K562 (cell line): ENCODE measurements around the gene PTBP3. TPM values are rescaled to one million over a fixed set of nuclear protein-coding genes. Genes with fewer than 3 reads are reported as not detected.
"Not testable (repeated sequence)": the region's sequence is repeated elsewhere in the genome, so short reads cannot be mapped to it uniquely, and the experiment has no call there.

Experiments used
- ATAC-seq: fragments of 200-7000 bp; cut with Tn5 transposase; 3 replicates; pipeline ENCODE4 v1.9.1; 2020; ENCODE audit warnings: moderate library complexity
- BruUV-seq: library from RNA; stranded (reverse); fragments of 400-500 nt; replicated peaks from 2 replicates; lab custom pipeline; 2021; lab: Mats Ljungman, UMichigan
- CTCF ChIA-PET: fragments of 300-600 bp; formaldehyde crosslinking; extraction: SDS; loops from one replicate; lab custom pipeline; 2021; ENCODE audit warnings: low intra/inter-chr PET ratio; lab: Yijun Ruan, JAX
- POLR2A ChIA-PET: fragments of 300-600, 350-650 bp; sonication (Branson Sonifier 250); formaldehyde crosslinking; extraction: SDS; loops from one replicate; lab custom pipeline; 2021; ENCODE audit warnings: antibody characterized with exemption, inconsistent platforms; lab: Yijun Ruan, JAX
- DNase-seq, 4 experiments: peaks; one replicate each; pipeline versions ENCODE4 v3.0.0 to v3.0.0-alpha.2; 2011 to 2018; ENCODE audit warnings: low spot score in 3 of 4, mixed read lengths in 3 of 4; ENCODE audit errors: extremely low read depth in 1 of 4
- FAIRE-seq: peaks from 2 replicates; lab custom pipeline; 2011; peaks lifted over from hg19 to GRCh38; lab: Jason Lieb, UNC
- H2AFZ ChIP-seq: 2 replicates; pipeline ENCODE4 v1.6.0; 2011; ENCODE audit warnings: low read depth, low read length, control low read depth, inconsistent platforms
- H3K27ac ChIP-seq: fragments of 200-600 bp; 3 replicates; pipeline ENCODE4 v1.8.0; 2011; ENCODE audit warnings: low read depth, mild to moderate bottlenecking, control low read depth, inconsistent platforms, low read length, moderate library complexity, mixed read lengths; ENCODE audit errors: extremely low read depth
- H3K27me3 ChIP-seq, 2 experiments: fragments of 300-600 bp in 1 of 2; 2 replicates in 1 of 2; 3 replicates in 1 of 2; pipeline versions ENCODE4 v1.6.0 to v1.8.0; 2011; ENCODE audit warnings: inconsistent platforms in 2 of 2, low read length in 2 of 2, mild to moderate bottlenecking in 1 of 2, mixed read lengths in 1 of 2, moderate library complexity in 1 of 2; ENCODE audit not compliant: control insufficient read depth in 2 of 2, insufficient read depth in 2 of 2
- H3K36me3 ChIP-seq: fragments of 300-600 bp; 3 replicates; pipeline ENCODE4 v1.8.0; 2011; ENCODE audit warnings: mild to moderate bottlenecking, low read length, inconsistent platforms; ENCODE audit not compliant: control insufficient read depth, insufficient read depth
- H3K4me1 ChIP-seq, 2 experiments: fragments of 200-600 bp in 1 of 2; replicated peaks in 1 of 2; 2 replicates in 1 of 2; 3 replicates in 1 of 2; pipeline versions ENCODE4 v1.5.1 to v1.8.0; 2011; ENCODE audit warnings: inconsistent platforms in 2 of 2, low read length in 2 of 2, mild to moderate bottlenecking in 1 of 2, mixed read lengths in 1 of 2, moderate library complexity in 1 of 2; ENCODE audit not compliant: control insufficient read depth in 2 of 2, insufficient read depth in 2 of 2
- H3K4me2 ChIP-seq: 2 replicates; pipeline ENCODE4 v1.6.1; 2011; ENCODE audit warnings: low read length, control low read depth, inconsistent platforms, mixed read lengths; ENCODE audit not compliant: insufficient read depth
- H3K4me3 ChIP-seq: fragments of 200-600 bp; sonication (generic), shearing (Covaris generic); 2 replicates; pipeline ENCODE4 v1.5.1; 2016; ENCODE audit warnings: control low read depth, inconsistent platforms
- H3K79me2 ChIP-seq: fragments of 200-600 bp; 3 replicates; pipeline ENCODE4 v1.8.0; 2011; ENCODE audit warnings: low read length, inconsistent platforms; ENCODE audit not compliant: control insufficient read depth, insufficient read depth
- H3K9ac ChIP-seq, 2 experiments: 2 replicates each; pipeline versions ENCODE4 v1.6.0 to v1.6.1; 2011; ENCODE audit warnings: low read depth in 2 of 2, low read length in 2 of 2, control low read depth in 1 of 2, inconsistent platforms in 1 of 2, mild to moderate bottlenecking in 1 of 2, mixed read lengths in 1 of 2; ENCODE audit not compliant: insufficient read depth in 1 of 2
- H3K9me1 ChIP-seq: one replicate; pipeline ENCODE4 v1.6.0; 2011; ENCODE audit warnings: inconsistent platforms, mild to moderate bottlenecking, low read length, moderate library complexity; ENCODE audit not compliant: control insufficient read depth, insufficient read depth
- H3K9me3 ChIP-seq: replicated peaks from 2 replicates; pipeline ENCODE4 v1.5.1; 2011; ENCODE audit warnings: low read depth, low read length, inconsistent platforms; ENCODE audit not compliant: control insufficient read depth, insufficient read depth
- H4K20me1 ChIP-seq: replicated peaks from 2 replicates; pipeline ENCODE4 v1.6.1; 2011; ENCODE audit warnings: low read length, inconsistent platforms, mixed read lengths; ENCODE audit not compliant: control insufficient read depth, insufficient read depth
- WGBS: fragments of 100-300 bp; shearing (Covaris generic); methylation state at CpG from one replicate; pipeline ENCODE4 v1.1.6; 2016; ENCODE audit warnings: low coverage, mixed read lengths; ENCODE audit not compliant: insufficient coverage; ENCODE audit errors: missing lambda C conversion rate; 5-methylcytosine and 5-hydroxymethylcytosine counted together
- in situ Hi-C: fragments of 300-500 bp; cut with MboI; formaldehyde crosslinking; loops from 4 replicates; pipeline ENCODE4 v1.15.0; 2018; ENCODE audit warnings: inconsistent platforms, mixed read lengths
- intact Hi-C: fragments of 100-400 bp; cut with micrococcal nuclease; formaldehyde crosslinking; loops from 2 replicates; pipeline ENCODE4 v1.14.2; 2022
- polyA plus RNA-seq, 8 experiments: library from polyadenylated mRNA; depleted of rRNA in 4 of 8; stranded (reverse) in 5 of 8; unstranded in 3 of 8; fragments of >200 nt; fragmentation: Nextera tagmentation in 2 of 8; fragmentation: Illumina TruSeq in 1 of 8; extraction: Ambion mirVana in 2 of 8; extraction: Trizol in 1 of 8; gene quantifications; 2 replicates each; pipeline versions ENCODE4 v1.2.1 to v1.2.3, GENCODE V29; 2011 to 2014; ENCODE audit warnings: inconsistent platforms in 1 of 8, missing spikeins in 1 of 8
- total RNA-seq, 7 experiments: library from RNA; depleted of rRNA in 6 of 7; stranded (reverse); fragments of >200 nt in 6 of 7; fragmentation: Illumina TruSeq in 2 of 7; extraction: Trizol in 2 of 7; gene quantifications; 2 replicates each; pipeline versions ENCODE4 v1.2.1 to v1.2.3, GENCODE V29; 2011 to 2021; ENCODE audit warnings: low replicate concordance in 1 of 7
- TF ChIP-seq, protein P1 (sequence below), 2 experiments: fragments of 450-650 bp; IDR thresholded peaks; 2 replicates each; pipeline ENCODE4 v1.6.1; 2018; ENCODE audit warnings: mild to moderate bottlenecking in 2 of 2, low read depth in 1 of 2; ENCODE audit not compliant: partially characterized antibody in 2 of 2

Gene PTBP3
- total and polyA plus RNA-seq, 9 of the 15 experiments (the other 6 are each of a cell fraction or from before 2014, with no cell fraction given) = 22.4 to 132 (median 68.0) TPM

DNA sequence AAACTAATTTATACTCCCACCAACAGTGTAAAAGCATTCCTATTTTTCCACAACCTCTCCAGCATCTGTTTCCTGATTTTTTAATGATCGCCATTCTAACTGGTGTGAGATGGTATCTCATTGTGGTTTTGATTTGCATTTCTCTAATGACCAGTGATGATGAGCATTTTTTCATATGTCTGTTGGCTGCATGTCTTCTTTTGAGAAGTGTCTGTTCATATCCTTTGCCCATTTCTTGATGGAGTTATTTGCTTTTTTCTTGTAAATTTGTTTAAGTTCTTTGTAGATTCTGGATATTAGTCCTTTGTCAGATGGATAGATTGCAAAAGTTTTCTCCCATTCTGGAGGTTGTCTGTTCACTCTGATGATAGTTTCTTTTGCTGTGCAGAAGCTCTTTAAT lies 143.1 kb downstream of the PTBP3 start:
- H3K27ac ChIP-seq, DNase-seq, H3K27me3 ChIP-seq, H3K9ac ChIP-seq, H3K9me1 ChIP-seq, in situ Hi-C loops, H3K9me3 ChIP-seq, ATAC-seq, BruUV-seq, H3K4me2 ChIP-seq, intact Hi-C loops, H3K4me3 ChIP-seq, H4K20me1 ChIP-seq, H3K79me2 ChIP-seq, H3K36me3 ChIP-seq, FAIRE-seq, POLR2A ChIA-PET, H2AFZ ChIP-seq, CTCF ChIA-PET: not testable (repeated sequence)
- peaks cover 3 to 21% of the 10 kb centered on the region in 2 experiments; a peak in 4 of 5 replicates for H3K4me1 ChIP-seq
- 70% methylated on average over 1 of the region's 1 CpG for WGBS
- TF ChIP-seq, protein P1, sequence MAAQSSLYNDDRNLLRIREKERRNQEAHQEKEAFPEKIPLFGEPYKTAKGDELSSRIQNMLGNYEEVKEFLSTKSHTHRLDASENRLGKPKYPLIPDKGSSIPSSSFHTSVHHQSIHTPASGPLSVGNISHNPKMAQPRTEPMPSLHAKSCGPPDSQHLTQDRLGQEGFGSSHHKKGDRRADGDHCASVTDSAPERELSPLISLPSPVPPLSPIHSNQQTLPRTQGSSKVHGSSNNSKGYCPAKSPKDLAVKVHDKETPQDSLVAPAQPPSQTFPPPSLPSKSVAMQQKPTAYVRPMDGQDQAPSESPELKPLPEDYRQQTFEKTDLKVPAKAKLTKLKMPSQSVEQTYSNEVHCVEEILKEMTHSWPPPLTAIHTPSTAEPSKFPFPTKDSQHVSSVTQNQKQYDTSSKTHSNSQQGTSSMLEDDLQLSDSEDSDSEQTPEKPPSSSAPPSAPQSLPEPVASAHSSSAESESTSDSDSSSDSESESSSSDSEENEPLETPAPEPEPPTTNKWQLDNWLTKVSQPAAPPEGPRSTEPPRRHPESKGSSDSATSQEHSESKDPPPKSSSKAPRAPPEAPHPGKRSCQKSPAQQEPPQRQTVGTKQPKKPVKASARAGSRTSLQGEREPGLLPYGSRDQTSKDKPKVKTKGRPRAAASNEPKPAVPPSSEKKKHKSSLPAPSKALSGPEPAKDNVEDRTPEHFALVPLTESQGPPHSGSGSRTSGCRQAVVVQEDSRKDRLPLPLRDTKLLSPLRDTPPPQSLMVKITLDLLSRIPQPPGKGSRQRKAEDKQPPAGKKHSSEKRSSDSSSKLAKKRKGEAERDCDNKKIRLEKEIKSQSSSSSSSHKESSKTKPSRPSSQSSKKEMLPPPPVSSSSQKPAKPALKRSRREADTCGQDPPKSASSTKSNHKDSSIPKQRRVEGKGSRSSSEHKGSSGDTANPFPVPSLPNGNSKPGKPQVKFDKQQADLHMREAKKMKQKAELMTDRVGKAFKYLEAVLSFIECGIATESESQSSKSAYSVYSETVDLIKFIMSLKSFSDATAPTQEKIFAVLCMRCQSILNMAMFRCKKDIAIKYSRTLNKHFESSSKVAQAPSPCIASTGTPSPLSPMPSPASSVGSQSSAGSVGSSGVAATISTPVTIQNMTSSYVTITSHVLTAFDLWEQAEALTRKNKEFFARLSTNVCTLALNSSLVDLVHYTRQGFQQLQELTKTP (IDR thresholded peaks at IDR 0.05; ENCODE audit: low read depth in 1 of 2, partially characterized antibody in 2 of 2) = peak in 1 of 2 experiments; percentile 91
